Measurements from ENCODE around the gene MAP4K3.
"Not testable (repeated sequence)": the region's sequence is repeated elsewhere in the genome, so short reads cannot be mapped to it uniquely, and the experiment has no call there.

Gene MAP4K3

GRCh38 chr2:39379643-39380524 is 57.2 kb downstream of the MAP4K3 start:
- Histone ChIP-seq H3K4me3 (ENCODE audit: low read length) (no peak overlapping the region), H3K9ac (ENCODE audit: low read depth, low read length) (no peak overlapping the region), H3K4me1 (ENCODE audit: insufficient read depth, low read length) (peaks cover 20% of the 10 kb centered on the region), H3K27me3 (ENCODE audit: insufficient read depth, low read length) (no peaks in the 10 kb centered on the region), H3K27ac (ENCODE audit: low read length) (no peak overlapping the region), H3K9me3 (ENCODE audit: insufficient read depth, low read depth, low read length) (no peaks in the 10 kb centered on the region), H3K36me3 (ENCODE audit: insufficient read depth, low read depth, low read length) (peaks cover 6% of the 10 kb centered on the region)

GRCh38 chr2:39378968-39379367 is 58.1 kb downstream of the MAP4K3 start:
- no peak overlapping the region for H3K27ac ChIP-seq (ENCODE audit: low read length)
- no peak overlapping the region for H3K9ac ChIP-seq (ENCODE audit: low read depth, low read length)
- H3K9me3 ChIP-seq (ENCODE audit: insufficient read depth, low read depth, low read length) = no peaks in the 10 kb centered on the region
- peaks cover 6% of the 10 kb centered on the region for H3K36me3 ChIP-seq (ENCODE audit: insufficient read depth, low read depth, low read length)
- peaks cover 20% of the 10 kb centered on the region for H3K4me1 ChIP-seq (ENCODE audit: insufficient read depth, low read length)
- no peaks in the 10 kb centered on the region for H3K27me3 ChIP-seq (ENCODE audit: insufficient read depth, low read length)
- no peak overlapping the region for H3K4me3 ChIP-seq (ENCODE audit: low read length)

- Histone ChIP-seq H3K9ac (ENCODE audit: low read depth, low read length) (peak overlapping the region; percentile 40), H3K27ac (ENCODE audit: low read length) (peak overlapping the region; percentile 5), H3K4me1 (ENCODE audit: insufficient read depth, low read length) (peaks cover 20% of the 10 kb centered on the region), H3K27me3 (ENCODE audit: insufficient read depth, low read length) (no peaks in the 10 kb centered on the region), H3K36me3 (ENCODE audit: insufficient read depth, low read depth, low read length) (peaks cover 6% of the 10 kb centered on the region), H3K4me3 (ENCODE audit: low read length) (no peak overlapping the region), H3K9me3 (ENCODE audit: insufficient read depth, low read depth, low read length) (no peaks in the 10 kb centered on the region)
These were observed 59.7 kb downstream of the MAP4K3 start for GRCh38 chr2:39377226-39377939.

- Histone ChIP-seq H3K9me3 (ENCODE audit: insufficient read depth, low read depth, low read length) (no peaks in the 10 kb centered on the region), H3K36me3 (ENCODE audit: insufficient read depth, low read depth, low read length) (peaks cover 6% of the 10 kb centered on the region), H3K4me3 (ENCODE audit: low read length) (no peak overlapping the region), H3K27ac (ENCODE audit: low read length) (no peak overlapping the region), H3K9ac (ENCODE audit: low read depth, low read length) (no peak overlapping the region), H3K27me3 (ENCODE audit: insufficient read depth, low read length) (no peaks in the 10 kb centered on the region), H3K4me1 (ENCODE audit: insufficient read depth, low read length) (peaks cover 20% of the 10 kb centered on the region)
These were observed 61.2 kb downstream of the MAP4K3 start for GRCh38 chr2:39375917-39376316.

- Histone ChIP-seq H3K9ac (ENCODE audit: low read depth, low read length) (no peak overlapping the region), H3K36me3 (ENCODE audit: insufficient read depth, low read depth, low read length) (peaks cover 6% of the 10 kb centered on the region), H3K27ac (ENCODE audit: low read length) (no peak overlapping the region), H3K9me3 (ENCODE audit: insufficient read depth, low read depth, low read length) (no peaks in the 10 kb centered on the region), H3K4me3 (ENCODE audit: low read length) (no peak overlapping the region), H3K4me1 (ENCODE audit: insufficient read depth, low read length) (peaks cover 29% of the 10 kb centered on the region), H3K27me3 (ENCODE audit: insufficient read depth, low read length) (no peaks in the 10 kb centered on the region)
These were observed 63.8 kb downstream of the MAP4K3 start for GRCh38 chr2:39373181-39373802.

- Histone ChIP-seq H3K9me3 (ENCODE audit: insufficient read depth, low read depth, low read length) (peaks cover 3% of the 10 kb centered on the region; the same call in 1 of the 2 replicates), H3K27ac (ENCODE audit: low read length) (no peak overlapping the region), H3K4me3 (ENCODE audit: low read length) (no peak overlapping the region), H3K9ac (ENCODE audit: low read depth, low read length) (no peak overlapping the region), H3K4me1 (ENCODE audit: insufficient read depth, low read length) (peaks cover 24% of the 10 kb centered on the region), H3K36me3 (ENCODE audit: insufficient read depth, low read depth, low read length) (peaks cover 11% of the 10 kb centered on the region), H3K27me3 (ENCODE audit: insufficient read depth, low read length) (no peaks in the 10 kb centered on the region)
These were observed 67.0 kb downstream of the MAP4K3 start for GRCh38 chr2:39370101-39370500.

GRCh38 chr2:39368846-39369245 is 68.2 kb downstream of the MAP4K3 start:
- peaks cover 3% of the 10 kb centered on the region; the same call in 1 of the 2 replicates for H3K9me3 ChIP-seq (ENCODE audit: insufficient read depth, low read depth, low read length)
- H3K4me1 ChIP-seq (ENCODE audit: insufficient read depth, low read length) = peaks cover 31% of the 10 kb centered on the region
- H3K4me3 ChIP-seq (ENCODE audit: low read length) = no peak overlapping the region
- no peak overlapping the region for H3K9ac ChIP-seq (ENCODE audit: low read depth, low read length)
- H3K27ac ChIP-seq (ENCODE audit: low read length) = no peak overlapping the region
- peaks cover 11% of the 10 kb centered on the region for H3K36me3 ChIP-seq (ENCODE audit: insufficient read depth, low read depth, low read length)
- no peaks in the 10 kb centered on the region for H3K27me3 ChIP-seq (ENCODE audit: insufficient read depth, low read length)

GRCh38 chr2:39368376-39368775 is 68.7 kb downstream of the MAP4K3 start:
- H3K27me3 ChIP-seq (ENCODE audit: insufficient read depth, low read length) = no peaks in the 10 kb centered on the region
- H3K4me3 ChIP-seq (ENCODE audit: low read length) = no peak overlapping the region
- H3K4me1 ChIP-seq (ENCODE audit: insufficient read depth, low read length) = peaks cover 33% of the 10 kb centered on the region
- H3K9ac ChIP-seq (ENCODE audit: low read depth, low read length) = no peak overlapping the region
- H3K9me3 ChIP-seq (ENCODE audit: insufficient read depth, low read depth, low read length) = peaks cover 3% of the 10 kb centered on the region; the same call in 1 of the 2 replicates
- peaks cover 11% of the 10 kb centered on the region for H3K36me3 ChIP-seq (ENCODE audit: insufficient read depth, low read depth, low read length)
- H3K27ac ChIP-seq (ENCODE audit: low read length) = no peak overlapping the region

- Histone ChIP-seq H3K27me3 (ENCODE audit: insufficient read depth, low read length) (no peaks in the 10 kb centered on the region), H3K4me1 (ENCODE audit: insufficient read depth, low read length) (peaks cover 13% of the 10 kb centered on the region; the same call in 1 of the 2 replicates), H3K9ac (ENCODE audit: low read depth, low read length) (no peak overlapping the region), H3K27ac (ENCODE audit: low read length) (no peak overlapping the region), H3K9me3 (ENCODE audit: insufficient read depth, low read depth, low read length) (peaks cover 55% of the 10 kb centered on the region), H3K36me3 (ENCODE audit: insufficient read depth, low read depth, low read length) (peaks cover 44% of the 10 kb centered on the region), H3K4me3 (ENCODE audit: low read length) (no peak overlapping the region)
These were observed 74.5 kb downstream of the MAP4K3 start for GRCh38 chr2:39362595-39362994.

- Histone ChIP-seq H3K9ac (ENCODE audit: low read depth, low read length) (no peak overlapping the region), H3K27me3 (ENCODE audit: insufficient read depth, low read length) (no peaks in the 10 kb centered on the region), H3K4me1 (ENCODE audit: insufficient read depth, low read length) (peaks cover 23% of the 10 kb centered on the region; the same call in 1 of the 2 replicates), H3K27ac (ENCODE audit: low read length) (no peak overlapping the region), H3K9me3 (ENCODE audit: insufficient read depth, low read depth, low read length) (peaks cover 55% of the 10 kb centered on the region), H3K4me3 (ENCODE audit: low read length) (no peak overlapping the region), H3K36me3 (ENCODE audit: insufficient read depth, low read depth, low read length) (peaks cover 38% of the 10 kb centered on the region)
These were observed 75.6 kb downstream of the MAP4K3 start for GRCh38 chr2:39361511-39361910.

GRCh38 chr2:39360342-39360741 is 76.7 kb downstream of the MAP4K3 start:
- Histone ChIP-seq H3K4me3 (ENCODE audit: low read length) (0 out of 2 replicates have a peak overlapping the region, but pooled peaks have one; percentile 25), H3K4me1 (ENCODE audit: insufficient read depth, low read length) (peaks cover 20% of the 10 kb centered on the region; the same call in 1 of the 2 replicates), H3K9me3 (ENCODE audit: insufficient read depth, low read depth, low read length) (peaks cover 52% of the 10 kb centered on the region), H3K36me3 (ENCODE audit: insufficient read depth, low read depth, low read length) (peaks cover 35% of the 10 kb centered on the region)
- not testable (repeated sequence) for H3K27me3 ChIP-seq (ENCODE audit: insufficient read depth, low read length); H3K9ac ChIP-seq (ENCODE audit: low read depth, low read length); H3K27ac ChIP-seq (ENCODE audit: low read length)

All from iPS-20b (cell line).